ENCODE results near the gene ENHO.

ENHO gene

GRCh38 chr9:34522091-34522887, 501 bp downstream of the ENHO start:
- no peak for DNase-seq

- DNase-seq = no peak
Observed at GRCh38 chr9:34521406-34522045, 1.3 kb downstream of the ENHO start.

GRCh38 chr9:34520505-34521385, 2.0 kb downstream of the ENHO start:
- no peak for DNase-seq

GRCh38 chr9:34520096-34520495, 2.7 kb downstream of the ENHO start:
- DNase-seq = no peak

GRCh38 chr9:34519321-34520020, 3.3 kb downstream of the ENHO start:
- no peak for DNase-seq

- no peak for DNase-seq
Observed at GRCh38 chr9:34518896-34519295, 3.9 kb downstream of the ENHO start.

GRCh38 chr9:34518110-34518616, 4.6 kb downstream of the ENHO start:
- DNase-seq = no peak

GRCh38 chr9:34517185-34517584, 5.6 kb downstream of the ENHO start:
- DNase-seq = no peak

GRCh38 chr9:34515959-34516358, 6.8 kb downstream of the ENHO start:
- DNase-seq = no peak

- DNase-seq = no peak
Observed at GRCh38 chr9:34514816-34515215, 8.0 kb downstream of the ENHO start.

- DNase-seq = no peak
Observed at GRCh38 chr9:34514401-34514800, 8.4 kb downstream of the ENHO start.

GRCh38 chr9:34513567-34514214, 9.1 kb downstream of the ENHO start:
- DNase-seq = peak; percentile 86

GRCh38 chr9:34512131-34513078, 10.4 kb downstream of the ENHO start:
- DNase-seq = no peak

GRCh38 chr9:34510497-34511468, 12.0 kb downstream of the ENHO start:
- DNase-seq = peak; percentile 98

GRCh38 chr9:34508951-34509350, 13.8 kb downstream of the ENHO start:
- DNase-seq = no peak

GRCh38 chr9:34508463-34508862, 14.3 kb downstream of the ENHO start:
- DNase-seq = no peak

- no peak for DNase-seq
Observed at GRCh38 chr9:34507966-34508365, 14.8 kb downstream of the ENHO start.

- no peak for DNase-seq
Observed at GRCh38 chr9:34507556-34507955, 15.2 kb downstream of the ENHO start.

- DNase-seq = no peak
Observed at GRCh38 chr9:34506623-34507022, 16.2 kb downstream of the ENHO start.
